H9 (cell line): ENCODE measurements around the gene ABHD8. TPM values are rescaled to one million over a fixed set of nuclear protein-coding genes. Genes with fewer than 3 reads are reported as not detected.

Experiments
- DNase-seq: peaks from one replicate; pipeline ENCODE4 v3.0.0-alpha.2; 2017
- H2AFZ ChIP-seq: one replicate; pipeline ENCODE4 v1.6.1; 2013; ENCODE audit warnings: mild to moderate bottlenecking, low read length, control low read depth, moderate library complexity
- H2AK5ac ChIP-seq: 2 replicates; pipeline ENCODE4 v1.6.1; 2013; ENCODE audit warnings: low read length, control low read depth, mixed read lengths; ENCODE audit not compliant: insufficient read length
- H2BK120ac ChIP-seq: one replicate; pipeline ENCODE4 v1.6.1; 2013; ENCODE audit warnings: low read depth, mild to moderate bottlenecking, low read length, control low read depth, inconsistent platforms; ENCODE audit not compliant: poor library complexity, severe bottlenecking
- H2BK12ac ChIP-seq: 2 replicates; pipeline ENCODE4 v1.6.1; 2013; ENCODE audit warnings: low read length, control low read depth, mixed read lengths, low read depth; ENCODE audit not compliant: insufficient read length
- H2BK15ac ChIP-seq: 2 replicates; pipeline ENCODE4 v1.6.1; 2013; ENCODE audit warnings: low read depth, low read length, control low read depth
- H2BK20ac ChIP-seq: one replicate; pipeline ENCODE4 v1.6.1; 2013; ENCODE audit warnings: low read depth, mild to moderate bottlenecking, low read length, control low read depth, inconsistent platforms; ENCODE audit not compliant: poor library complexity, severe bottlenecking
- H2BK5ac ChIP-seq: 2 replicates; pipeline ENCODE4 v1.6.1; 2013; ENCODE audit warnings: low read length, control low read depth, mixed read lengths; ENCODE audit not compliant: insufficient read length
- H3K14ac ChIP-seq: 2 replicates; pipeline ENCODE4 v1.6.1; 2013; ENCODE audit warnings: low read length, control low read depth; ENCODE audit not compliant: insufficient read depth
- H3K18ac ChIP-seq: 2 replicates; pipeline ENCODE4 v1.6.1; 2013; ENCODE audit warnings: low read depth, mild to moderate bottlenecking, mixed read lengths, low read length, control low read depth; ENCODE audit not compliant: insufficient read length
- H3K23ac ChIP-seq: 2 replicates; pipeline ENCODE4 v1.6.1; 2013; ENCODE audit warnings: low read length, control low read depth, mixed read lengths, low read depth; ENCODE audit not compliant: insufficient read length
- H3K23me2 ChIP-seq: 2 replicates; pipeline ENCODE4 v1.6.1; 2013; ENCODE audit warnings: low read depth, mild to moderate bottlenecking, mixed read lengths, low read length, control low read depth; ENCODE audit not compliant: insufficient read length, poor library complexity, severe bottlenecking
- H3K27ac ChIP-seq: 2 replicates; pipeline ENCODE4 v1.5.1; 2013; ENCODE audit warnings: low read length, control low read depth, mixed read lengths, low read depth; ENCODE audit not compliant: insufficient read length
- H3K27me3 ChIP-seq: 2 replicates; pipeline ENCODE4 v1.6.1; 2013; ENCODE audit warnings: low read length, control low read depth, inconsistent platforms; ENCODE audit not compliant: insufficient read depth
- H3K4ac ChIP-seq: 2 replicates; pipeline ENCODE4 v1.6.1; 2013; ENCODE audit warnings: low read depth, mild to moderate bottlenecking, control low read depth, inconsistent platforms, low read length, moderate library complexity
- H3K4me1 ChIP-seq: 2 replicates; pipeline ENCODE4 v1.6.1; 2013; ENCODE audit warnings: low read length, control low read depth, inconsistent platforms; ENCODE audit not compliant: insufficient read depth
- H3K4me2 ChIP-seq: 2 replicates; pipeline ENCODE4 v1.6.1; 2013; ENCODE audit warnings: low read length, control low read depth, mixed read lengths; ENCODE audit not compliant: insufficient read length, insufficient read depth
- H3K56ac ChIP-seq: 2 replicates; pipeline ENCODE4 v1.6.1; 2013; ENCODE audit warnings: low read depth, mild to moderate bottlenecking, mixed read lengths, low read length, control low read depth; ENCODE audit not compliant: insufficient read length
- H3K79me1 ChIP-seq: 2 replicates; pipeline ENCODE4 v1.6.1; 2013; ENCODE audit warnings: low read depth, mild to moderate bottlenecking, moderate library complexity, low read length, control low read depth, inconsistent platforms; ENCODE audit not compliant: insufficient read depth, poor library complexity, severe bottlenecking
- H3K79me2 ChIP-seq: 2 replicates; pipeline ENCODE4 v1.6.1; 2013; ENCODE audit warnings: low read length, control low read depth, inconsistent platforms; ENCODE audit not compliant: insufficient read depth
- H3K9ac ChIP-seq: 2 replicates; pipeline ENCODE4 v1.6.1; 2013; ENCODE audit warnings: low read length, control low read depth, mixed read lengths; ENCODE audit not compliant: insufficient read length; ENCODE audit errors: extremely low read depth
- H3K9me3 ChIP-seq: one replicate; pipeline ENCODE4 v1.6.1; 2013; ENCODE audit warnings: low read depth, low read length, inconsistent platforms; ENCODE audit not compliant: control insufficient read depth
- H3T11ph ChIP-seq: one replicate; pipeline ENCODE4 v1.6.1; 2013; ENCODE audit warnings: mild to moderate bottlenecking, low read length, control low read depth, inconsistent platforms
- H4K20me1 ChIP-seq: one replicate; pipeline ENCODE4 v1.6.1; 2013; ENCODE audit not compliant: control insufficient read depth, insufficient read length, insufficient read depth
- H4K5ac ChIP-seq: 2 replicates; pipeline ENCODE4 v1.6.1; 2013; ENCODE audit warnings: low read depth, mild to moderate bottlenecking, mixed read lengths, low read length, control low read depth; ENCODE audit not compliant: insufficient read length
- H4K8ac ChIP-seq: replicated peaks from 2 replicates; pipeline ENCODE4 v1.6.1; 2013; ENCODE audit warnings: low read length, control low read depth, mixed read lengths, low read depth; ENCODE audit not compliant: insufficient read length
- H4K91ac ChIP-seq: 2 replicates; pipeline ENCODE4 v1.6.1; 2013; ENCODE audit warnings: low read depth, mild to moderate bottlenecking, moderate library complexity, mixed read lengths, low read length, control low read depth; ENCODE audit not compliant: insufficient read length
- H3K27ac Mint-ChIP-seq, 3 experiments: 2 replicates in 2 of 3; 3 replicates in 1 of 3; pipeline ENCODE4 v1.8.0; 2020 to 2021; ENCODE audit warnings: mixed read lengths in 3 of 3, mild to moderate bottlenecking in 1 of 3, moderate library complexity in 1 of 3
- H3K27me3 Mint-ChIP-seq: 2 replicates; pipeline ENCODE4 v1.8.0; 2021; ENCODE audit warnings: low read depth, mild to moderate bottlenecking, moderate library complexity, mixed read lengths
- H3K36me3 Mint-ChIP-seq, 3 experiments: 2 replicates in 2 of 3; 3 replicates in 1 of 3; pipeline ENCODE4 v1.8.0; 2020 to 2021; ENCODE audit warnings: low read depth in 3 of 3, mixed read lengths in 3 of 3; ENCODE audit not compliant: insufficient read depth in 1 of 3
- H3K4me1 Mint-ChIP-seq, 2 experiments: 2 replicates each; pipeline ENCODE4 v1.8.0; 2020; ENCODE audit warnings: mixed read lengths in 2 of 2
- H3K4me3 Mint-ChIP-seq, 2 experiments: 2 replicates in 1 of 2; 3 replicates in 1 of 2; pipeline ENCODE4 v1.8.0; 2020 to 2021; ENCODE audit warnings: mild to moderate bottlenecking in 2 of 2, mixed read lengths in 2 of 2, moderate library complexity in 1 of 2
- H3K9me3 Mint-ChIP-seq, 2 experiments: 2 replicates in 1 of 2; 3 replicates in 1 of 2; pipeline ENCODE4 v1.8.0; 2020; ENCODE audit warnings: mild to moderate bottlenecking in 2 of 2, mixed read lengths in 2 of 2, moderate library complexity in 1 of 2
- CTCF ChIP-seq: fragments of 200-600 bp; sonication (generic); conservative IDR thresholded peaks from 3 replicates; pipeline ENCODE4 v1.8.0; 2021; ENCODE audit warnings: antibody characterized with exemption, mild to moderate bottlenecking
- WGBS: extraction: QIAGEN DNeasy Blood & Tissue Kit; methylation state at CpG from one replicate; pipeline ENCODE4 v1.1.7; 2013; ENCODE audit warnings: missing lambda C conversion rate, low lambda C conversion rate, mixed read lengths; ENCODE audit not compliant: insufficient read length; ENCODE audit errors: extremely low coverage; 5-methylcytosine and 5-hydroxymethylcytosine counted together
- total RNA-seq: library from RNA; stranded (reverse); gene quantifications from 2 replicates; pipeline ENCODE4 v1.2.1, GENCODE V29; 2021

Gene ABHD8
- total RNA-seq, 1 experiment from 2014 or later, result 11.7 TPM

GRCh38 chr19:17318966-17319365 lies 15.7 kb upstream of the ABHD8 start:
- Histone ChIP-seq H3K27ac (no peak overlapping the region), H2AK5ac (no peak overlapping the region), H3K9me3 (no peaks in the 10 kb centered on the region), H3K79me2 (no peaks in the 10 kb centered on the region), H2BK20ac (no peak overlapping the region), H3K18ac (no peak overlapping the region), H3K23ac (no peak overlapping the region), H3T11ph (no peak overlapping the region), H3K14ac (no peak overlapping the region), H3K4me2 (no peak overlapping the region), H3K56ac (no peak overlapping the region), H3K27me3 (no peaks in the 10 kb centered on the region), H4K20me1 (no peaks in the 10 kb centered on the region), H4K5ac (no peak overlapping the region), H3K4me1 (no peaks in the 10 kb centered on the region), H2AFZ (no peak overlapping the region), H2BK5ac (no peak overlapping the region), H3K4ac (no peak overlapping the region), H2BK15ac (no peak overlapping the region), H3K23me2 (no peaks in the 10 kb centered on the region), H2BK12ac (no peak overlapping the region), H4K91ac (no peak overlapping the region), H3K79me1 (no peaks in the 10 kb centered on the region), H3K9ac (no peak overlapping the region), H2BK120ac (no peak overlapping the region), H4K8ac (no peak overlapping the region)
- no peak for TF ChIP-seq CTCF
- Mint-ChIP-seq H3K36me3 (peaks cover 22 to 57% (median 41%) of the 10 kb centered on the region in 3 experiments; a peak in 6 of 7 replicates), H3K27me3 (peaks cover 2% of the 10 kb centered on the region; the same call in 1 of the 2 replicates), H3K4me3 (no peak overlapping the region), H3K27ac (no peak overlapping the region), H3K9me3 (no peaks in the 10 kb centered on the region), H3K4me1 (peaks cover 3% of the 10 kb centered on the region in 2 experiments; a peak in 2 of 4 replicates)
- no CpG with 5 or more reads among the region's 6 CpGs for WGBS
- no peak for DNase-seq
